K562 (cell line): ENCODE measurements around the gene SPRTN. TPM values are rescaled to one million over a fixed set of nuclear protein-coding genes. Genes with fewer than 3 reads are reported as not detected.

Source experiments
- ATAC-seq: fragments of 200-7000 bp; cut with Tn5 transposase; 3 replicates; pipeline ENCODE4 v1.9.1; 2020; ENCODE audit warnings: moderate library complexity
- BruUV-seq: library from RNA; stranded (reverse); fragments of 400-500 nt; replicated peaks from 2 replicates; lab custom pipeline; 2021; lab: Mats Ljungman, UMichigan
- CTCF ChIA-PET: fragments of 300-600 bp; formaldehyde crosslinking; extraction: SDS; loops from one replicate; lab custom pipeline; 2021; ENCODE audit warnings: low intra/inter-chr PET ratio; lab: Yijun Ruan, JAX
- POLR2A ChIA-PET: fragments of 300-600, 350-650 bp; sonication (Branson Sonifier 250); formaldehyde crosslinking; extraction: SDS; loops from one replicate; lab custom pipeline; 2021; ENCODE audit warnings: antibody characterized with exemption, inconsistent platforms; lab: Yijun Ruan, JAX
- DNase-seq, 4 experiments: peaks; one replicate each; pipeline versions ENCODE4 v3.0.0 to v3.0.0-alpha.2; 2011 to 2018; ENCODE audit warnings: low spot score in 3 of 4, mixed read lengths in 3 of 4; ENCODE audit errors: extremely low read depth in 1 of 4
- FAIRE-seq: peaks from 2 replicates; lab custom pipeline; 2011; peaks lifted over from hg19 to GRCh38; lab: Jason Lieb, UNC
- H2AFZ ChIP-seq: 2 replicates; pipeline ENCODE4 v1.6.0; 2011; ENCODE audit warnings: low read depth, low read length, control low read depth, inconsistent platforms
- H3K27ac ChIP-seq: fragments of 200-600 bp; 3 replicates; pipeline ENCODE4 v1.8.0; 2011; ENCODE audit warnings: low read depth, mild to moderate bottlenecking, control low read depth, inconsistent platforms, low read length, moderate library complexity, mixed read lengths; ENCODE audit errors: extremely low read depth
- H3K27me3 ChIP-seq, 2 experiments: fragments of 300-600 bp in 1 of 2; 2 replicates in 1 of 2; 3 replicates in 1 of 2; pipeline versions ENCODE4 v1.6.0 to v1.8.0; 2011; ENCODE audit warnings: inconsistent platforms in 2 of 2, low read length in 2 of 2, mild to moderate bottlenecking in 1 of 2, mixed read lengths in 1 of 2, moderate library complexity in 1 of 2; ENCODE audit not compliant: control insufficient read depth in 2 of 2, insufficient read depth in 2 of 2
- H3K36me3 ChIP-seq: fragments of 300-600 bp; 3 replicates; pipeline ENCODE4 v1.8.0; 2011; ENCODE audit warnings: mild to moderate bottlenecking, low read length, inconsistent platforms; ENCODE audit not compliant: control insufficient read depth, insufficient read depth
- H3K4me1 ChIP-seq, 2 experiments: fragments of 200-600 bp in 1 of 2; replicated peaks in 1 of 2; 2 replicates in 1 of 2; 3 replicates in 1 of 2; pipeline versions ENCODE4 v1.5.1 to v1.8.0; 2011; ENCODE audit warnings: inconsistent platforms in 2 of 2, low read length in 2 of 2, mild to moderate bottlenecking in 1 of 2, mixed read lengths in 1 of 2, moderate library complexity in 1 of 2; ENCODE audit not compliant: control insufficient read depth in 2 of 2, insufficient read depth in 2 of 2
- H3K4me2 ChIP-seq: 2 replicates; pipeline ENCODE4 v1.6.1; 2011; ENCODE audit warnings: low read length, control low read depth, inconsistent platforms, mixed read lengths; ENCODE audit not compliant: insufficient read depth
- H3K4me3 ChIP-seq: fragments of 200-600 bp; sonication (generic), shearing (Covaris generic); 2 replicates; pipeline ENCODE4 v1.5.1; 2016; ENCODE audit warnings: control low read depth, inconsistent platforms
- H3K79me2 ChIP-seq: fragments of 200-600 bp; 3 replicates; pipeline ENCODE4 v1.8.0; 2011; ENCODE audit warnings: low read length, inconsistent platforms; ENCODE audit not compliant: control insufficient read depth, insufficient read depth
- H3K9ac ChIP-seq, 2 experiments: 2 replicates each; pipeline versions ENCODE4 v1.6.0 to v1.6.1; 2011; ENCODE audit warnings: low read depth in 2 of 2, low read length in 2 of 2, control low read depth in 1 of 2, inconsistent platforms in 1 of 2, mild to moderate bottlenecking in 1 of 2, mixed read lengths in 1 of 2; ENCODE audit not compliant: insufficient read depth in 1 of 2
- H3K9me1 ChIP-seq: one replicate; pipeline ENCODE4 v1.6.0; 2011; ENCODE audit warnings: inconsistent platforms, mild to moderate bottlenecking, low read length, moderate library complexity; ENCODE audit not compliant: control insufficient read depth, insufficient read depth
- H3K9me3 ChIP-seq: replicated peaks from 2 replicates; pipeline ENCODE4 v1.5.1; 2011; ENCODE audit warnings: low read depth, low read length, inconsistent platforms; ENCODE audit not compliant: control insufficient read depth, insufficient read depth
- H4K20me1 ChIP-seq: replicated peaks from 2 replicates; pipeline ENCODE4 v1.6.1; 2011; ENCODE audit warnings: low read length, inconsistent platforms, mixed read lengths; ENCODE audit not compliant: control insufficient read depth, insufficient read depth
- CBX5 ChIP-seq: IDR thresholded peaks from 2 replicates; pipeline ENCODE4 v1.6.1; 2014; ENCODE audit warnings: low read depth, borderline replicate concordance
- NCOR1 ChIP-seq: fragments of 450-650 bp; IDR thresholded peaks from 2 replicates; pipeline ENCODE4 v1.6.1; 2016; ENCODE audit warnings: mild to moderate bottlenecking, moderate library complexity
- STAT5A ChIP-seq: IDR thresholded peaks from 2 replicates; pipeline ENCODE4 v1.6.1; 2012; ENCODE audit warnings: low read length, inconsistent platforms, borderline replicate concordance
- ZBTB11 ChIP-seq, 3 experiments: fragments of 200-800 bp in 1 of 3; fragments of 250-450 bp in 1 of 3; fragments of 450-650 bp in 1 of 3; sonication (Bioruptor Pico) in 1 of 3; sonication (Bioruptor generic) in 1 of 3; formaldehyde crosslinking in 1 of 3; IDR thresholded peaks; 2 replicates each; pipeline versions ENCODE4 v1.6.1 to v1.8.0; 2016 to 2022; ENCODE audit warnings: mild to moderate bottlenecking in 2 of 3, missing genetic modification characterization in 2 of 3, missing compliant biosample characterization in 1 of 3, moderate library complexity in 1 of 3
- ZNF316 ChIP-seq: fragments of 450-650 bp; IDR thresholded peaks from 2 replicates; pipeline ENCODE4 v1.6.1; 2016
- WGBS: fragments of 100-300 bp; shearing (Covaris generic); methylation state at CpG from one replicate; pipeline ENCODE4 v1.1.6; 2016; ENCODE audit warnings: low coverage, mixed read lengths; ENCODE audit not compliant: insufficient coverage; ENCODE audit errors: missing lambda C conversion rate; 5-methylcytosine and 5-hydroxymethylcytosine counted together
- in situ Hi-C: fragments of 300-500 bp; cut with MboI; formaldehyde crosslinking; loops from 4 replicates; pipeline ENCODE4 v1.15.0; 2018; ENCODE audit warnings: inconsistent platforms, mixed read lengths
- intact Hi-C: fragments of 100-400 bp; cut with micrococcal nuclease; formaldehyde crosslinking; loops from 2 replicates; pipeline ENCODE4 v1.14.2; 2022
- polyA plus RNA-seq, 8 experiments: library from polyadenylated mRNA; depleted of rRNA in 4 of 8; stranded (reverse) in 5 of 8; unstranded in 3 of 8; fragments of >200 nt; fragmentation: Nextera tagmentation in 2 of 8; fragmentation: Illumina TruSeq in 1 of 8; extraction: Ambion mirVana in 2 of 8; extraction: Trizol in 1 of 8; gene quantifications; 2 replicates each; pipeline versions ENCODE4 v1.2.1 to v1.2.3, GENCODE V29; 2011 to 2014; ENCODE audit warnings: inconsistent platforms in 1 of 8, missing spikeins in 1 of 8
- total RNA-seq, 7 experiments: library from RNA; depleted of rRNA in 6 of 7; stranded (reverse); fragments of >200 nt in 6 of 7; fragmentation: Illumina TruSeq in 2 of 7; extraction: Trizol in 2 of 7; gene quantifications; 2 replicates each; pipeline versions ENCODE4 v1.2.1 to v1.2.3, GENCODE V29; 2011 to 2021; ENCODE audit warnings: low replicate concordance in 1 of 7

Gene SPRTN
- total and polyA plus RNA-seq, 9 of the 15 experiments (the other 6 are each of a cell fraction or from before 2014, with no cell fraction given), result 8.1 to 32.5 (median 21.2) TPM

GRCh38 chr1:231355171-231355570 is 17.1 kb downstream of the SPRTN start:
- WGBS, result 44% methylated on average over 2 of the region's 3 CpGs
- peak; percentile 37 for FAIRE-seq
- DNase-seq, result no peak
- BruUV-seq, result no TSS peak
- H2AFZ ChIP-seq, result no peak overlapping the region
- no peak overlapping the region for H3K4me3 ChIP-seq
- peak overlapping the region; percentile 51 for H3K27ac ChIP-seq
- H3K9me1 ChIP-seq, result no peaks in the 10 kb centered on the region
- in situ Hi-C loops (no loop called here), intact Hi-C loops (loop anchor here (5.0 kb wide), 1 partner anchor 137 kb away; no protein-coding TSS in a partner anchor)
- no peak overlapping the region for H3K4me2 ChIP-seq
- peaks cover 0 to 21% of the 10 kb centered on the region in 2 experiments; a peak in 3 of 5 replicates for H3K4me1 ChIP-seq
- no peak for TF ChIP-seq STAT5A
- TF ChIP-seq CBX5, result no peak
- TF ChIP-seq, all 486 proteins: peak for 0
- Histone ChIP-seq H3K36me3 (peaks cover 41% of the 10 kb centered on the region), H3K9me3 (no peaks in the 10 kb centered on the region), H4K20me1 (0 out of 2 replicates have a peak, but pooled peaks cover 3% of the 10 kb centered on the region), H3K9ac (no peak overlapping the region), H3K27me3 (no peaks in the 10 kb centered on the region), H3K79me2 (no peaks in the 10 kb centered on the region; the same call in 2 of the 3 replicates)
- POLR2A ChIA-PET, result interaction anchor here (0.9 to 1.3 kb wide), 4 partner anchors 17 to 245 kb away, joined by 3 to 4 read pairs (median 4); partner anchors contain the start of genes EXOC8 and SPRTN
- peak; percentile 47 for ATAC-seq
- CTCF ChIA-PET, result interaction anchor here (0.7 kb wide), 1 partner anchor 235 kb away, joined by 3 read pairs; no protein-coding TSS in a partner anchor

- no peak overlapping the region for H3K9ac ChIP-seq
- ATAC-seq, result no peak
- no peaks in the 10 kb centered on the region; the same call in 2 of the 3 replicates for H3K79me2 ChIP-seq
- no TSS peak for BruUV-seq
- TF ChIP-seq NCOR1, result 0 out of 2 replicates have a peak, but pooled peaks have one; percentile 18
- no peak for TF ChIP-seq ZBTB11 (CRISPR knock-in tag; IDR thresholded peaks at IDR 0.05)
- peak; percentile 51; the same call in 1 of the 2 replicates for TF ChIP-seq ZNF316
- in situ Hi-C loops, result no loop called here
- peaks cover 0 to 21% of the 10 kb centered on the region in 2 experiments; a peak in 3 of 5 replicates for H3K4me1 ChIP-seq
- ChIA-PET CTCF (interaction anchor here (0.5 to 2.6 kb wide), 5 partner anchors 62 to 246 kb away, joined by 3 to 34 read pairs (median 14); no protein-coding TSS in a partner anchor), POLR2A (interaction anchor here (0.6 to 1.4 kb wide), 6 partner anchors 8 to 247 kb away, joined by 3 to 5 read pairs (median 3); no protein-coding TSS in a partner anchor)
- H3K4me3 ChIP-seq, result no peak overlapping the region
- H3K27me3 ChIP-seq, result no peaks in the 10 kb centered on the region
- DNase-seq, result no peak
- no peak overlapping the region for H2AFZ ChIP-seq
- H3K27ac ChIP-seq, result no peak overlapping the region
- no peak overlapping the region for H3K4me2 ChIP-seq
- no peak for FAIRE-seq
- 0 out of 2 replicates have a peak, but pooled peaks cover 3% of the 10 kb centered on the region for H4K20me1 ChIP-seq
- intact Hi-C loops, result loop anchor here (1.0 to 5.0 kb wide), 2 partner anchors 135 to 227 kb away; no protein-coding TSS in a partner anchor
- H3K9me3 ChIP-seq, result no peaks in the 10 kb centered on the region
- no peaks in the 10 kb centered on the region for H3K9me1 ChIP-seq
- peaks cover 26% of the 10 kb centered on the region for H3K36me3 ChIP-seq
- 58% methylated on average over 9 of the region's 10 CpGs for WGBS
Measured at GRCh38 chr1:231357187-231357772, 19.2 kb downstream of the SPRTN start.
